Stimulated activated CD8-positive, alpha-beta memory T cell treated with anti-CD3 and anti-CD28 coated beads, Interleukin-15, amount 100 ng/mL, for 24 hours (primary cell): ENCODE data around the gene NEURL1.
"Not testable (repeated sequence)": the region's sequence is repeated elsewhere in the genome, so short reads cannot be mapped to it uniquely, and the experiment has no call there.

ENCODE experiments used
- DNase-seq: peaks from one replicate; pipeline ENCODE4 v3.0.0-alpha.2; 2020; ENCODE audit warnings: low read depth

NEURL1 gene

GRCh38 chr10:103465411-103466179 is 27.9 kb upstream of the NEURL1 start:
- DNase-seq = no peak

DNA sequence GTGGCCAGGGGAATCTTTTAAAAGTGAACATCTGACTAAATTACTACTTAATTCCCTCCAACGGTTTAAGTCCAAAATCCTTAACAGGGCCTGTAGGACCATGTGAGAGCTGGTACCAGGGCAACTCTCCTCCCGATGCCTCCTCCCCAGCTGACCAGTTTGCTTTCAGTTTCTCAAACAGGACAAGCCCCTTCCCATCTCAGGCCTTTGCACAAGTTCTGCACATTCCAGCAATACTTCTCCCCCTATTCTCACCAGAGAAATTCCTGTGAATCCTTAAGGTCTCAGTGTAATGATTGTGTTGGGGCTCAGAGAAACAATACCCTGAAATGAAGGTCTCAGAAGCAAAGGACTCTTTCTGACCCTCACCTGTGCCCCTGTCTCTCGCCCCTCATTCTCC is 26.8 kb upstream of the NEURL1 start:
- no peak for DNase-seq

- DNase-seq = no peak
Measured at GRCh38 chr10:103467406-103467805, 26.1 kb upstream of the NEURL1 start.

DNA sequence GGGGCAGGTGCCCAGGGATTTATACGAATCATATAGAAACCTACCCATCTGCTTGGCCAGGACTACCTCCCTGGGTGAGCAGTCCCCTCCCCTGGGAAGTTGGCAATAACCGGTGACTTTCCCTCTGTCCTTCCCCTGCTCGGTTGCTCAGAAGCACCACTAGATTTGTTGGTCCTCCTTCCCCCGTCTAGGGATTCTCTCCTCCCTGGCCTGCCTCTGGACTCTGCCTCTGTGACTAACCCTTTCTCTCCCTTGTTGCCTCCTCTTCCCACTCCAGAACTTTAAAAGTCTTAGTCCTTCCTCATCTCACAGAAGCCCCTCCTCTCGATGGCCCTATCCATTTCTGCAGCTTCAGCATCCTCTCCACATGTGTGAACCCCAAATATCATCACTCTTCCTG is 24.3 kb upstream of the NEURL1 start:
- DNase-seq = no peak

- DNase-seq = no peak
Measured at GRCh38 chr10:103470761-103471653, 22.5 kb upstream of the NEURL1 start.

GRCh38 chr10:103472005-103472404 is 21.5 kb upstream of the NEURL1 start:
- no peak for DNase-seq

- DNase-seq = no peak
Measured at GRCh38 chr10:103473261-103473671, 20.2 kb upstream of the NEURL1 start.

- DNase-seq = no peak
Measured at GRCh38 chr10:103474077-103474476, 19.4 kb upstream of the NEURL1 start.

DNA sequence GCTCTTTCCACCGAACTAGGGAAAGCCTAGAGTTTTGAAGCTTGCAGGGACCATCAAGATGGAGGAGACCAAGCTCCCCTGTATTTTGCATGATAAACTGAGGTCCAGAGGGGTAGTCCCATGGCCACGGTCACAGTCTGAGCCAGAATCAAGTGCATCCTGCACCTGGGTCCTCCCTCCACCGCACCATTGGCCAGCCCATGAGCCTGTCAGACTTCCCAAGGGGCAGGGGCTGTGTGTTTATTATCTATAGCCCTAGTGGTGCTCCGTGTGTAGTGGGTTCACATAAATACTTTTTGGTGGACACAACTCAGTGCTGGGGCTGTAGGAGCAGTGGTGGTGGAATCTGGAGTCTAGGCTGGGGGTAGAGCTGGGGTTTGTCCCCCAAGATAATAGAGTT is 18.1 kb upstream of the NEURL1 start:
- no peak for DNase-seq

DNA sequence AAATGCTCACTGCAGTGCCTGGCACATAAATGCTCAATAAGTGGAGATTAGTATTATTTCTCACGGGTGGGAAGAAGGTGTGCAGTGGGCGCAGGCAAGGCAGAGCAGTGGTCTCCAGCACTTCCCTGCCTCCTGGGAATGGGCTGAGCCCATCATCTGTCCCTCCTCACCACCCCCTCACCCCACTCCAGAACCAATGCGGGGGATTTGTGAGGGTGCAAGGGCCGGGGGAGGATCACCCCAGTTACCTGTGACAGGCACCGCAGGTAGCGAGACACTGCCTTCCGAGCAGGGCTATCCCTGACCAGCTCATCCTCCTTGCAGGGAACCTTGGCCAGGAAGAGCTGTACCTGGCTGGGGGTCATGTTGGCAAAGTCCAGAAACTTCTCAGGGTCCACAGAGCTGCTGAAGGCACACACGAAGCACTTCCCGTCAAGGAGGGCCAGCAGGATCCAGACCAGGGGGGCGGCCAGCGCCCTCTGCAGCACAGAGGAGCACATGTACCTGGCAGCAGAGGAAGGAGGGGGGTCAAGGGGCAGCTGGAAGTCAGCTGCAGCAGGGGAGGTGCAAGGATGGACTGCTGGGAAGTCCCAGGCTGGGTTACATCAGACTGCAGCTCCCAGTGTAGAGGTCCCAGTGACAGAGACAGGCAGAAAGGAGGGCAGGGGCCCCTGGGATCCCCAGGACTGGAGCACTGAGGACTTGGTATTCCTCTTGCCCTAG is 17.3 kb upstream of the NEURL1 start:
- DNase-seq = no peak

DNA sequence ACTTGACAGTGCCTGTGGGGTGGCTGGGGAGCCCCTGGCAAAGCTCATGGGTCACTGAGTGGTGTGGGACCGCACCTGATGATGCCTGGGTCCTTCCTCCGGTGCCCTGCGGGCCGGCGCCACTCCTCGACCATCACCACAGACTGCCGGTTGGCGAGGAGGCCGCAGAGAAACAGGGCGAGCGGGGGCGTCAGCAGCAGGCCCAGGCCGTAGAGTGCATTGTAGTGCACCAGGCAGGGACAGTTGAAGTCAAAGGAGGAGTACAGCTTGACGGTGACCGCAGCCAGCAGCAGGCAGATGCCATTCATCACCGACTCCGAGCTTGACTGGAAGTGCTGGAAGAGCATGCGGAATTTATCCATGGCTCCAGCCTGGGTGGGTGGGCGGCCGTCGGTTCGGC is 14.8 kb upstream of the NEURL1 start:
- DNase-seq = no peak

- no peak for DNase-seq
Measured at GRCh38 chr10:103479135-103479534, 14.4 kb upstream of the NEURL1 start, which contains the start of gene CALHM3. CALHM3 (minus strand) TSS chr10:103479240; CDS start chr10:103479032, 208 bp downstream.

DNA sequence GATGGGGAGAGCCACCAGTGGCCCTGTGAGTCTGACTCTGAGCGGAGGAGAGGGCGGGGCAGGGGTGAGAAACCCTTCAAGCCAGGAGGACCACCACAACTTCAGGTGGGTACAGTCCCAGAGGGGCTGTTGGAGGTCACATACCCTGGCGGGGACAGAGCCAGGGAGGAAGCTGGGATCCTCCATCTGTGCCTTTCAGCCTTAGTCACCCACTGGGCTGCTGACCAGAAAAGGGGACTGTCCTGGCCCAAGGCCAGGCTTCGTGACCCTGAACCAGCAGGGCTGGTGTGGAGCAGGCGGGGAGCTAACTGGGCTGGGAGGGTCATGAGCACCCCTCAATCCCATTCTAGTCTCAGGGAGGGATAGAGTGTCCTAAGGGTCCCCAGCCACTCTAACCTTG is 13.0 kb upstream of the NEURL1 start:
- no peak for DNase-seq

- no peak for DNase-seq
Measured at GRCh38 chr10:103481974-103482531, 11.5 kb upstream of the NEURL1 start.

- not testable (repeated sequence) for DNase-seq
Measured at GRCh38 chr10:103486635-103487409, 6.7 kb upstream of the NEURL1 start.

- no peak for DNase-seq
Measured at GRCh38 chr10:103487410-103487708, 6.1 kb upstream of the NEURL1 start.

DNA sequence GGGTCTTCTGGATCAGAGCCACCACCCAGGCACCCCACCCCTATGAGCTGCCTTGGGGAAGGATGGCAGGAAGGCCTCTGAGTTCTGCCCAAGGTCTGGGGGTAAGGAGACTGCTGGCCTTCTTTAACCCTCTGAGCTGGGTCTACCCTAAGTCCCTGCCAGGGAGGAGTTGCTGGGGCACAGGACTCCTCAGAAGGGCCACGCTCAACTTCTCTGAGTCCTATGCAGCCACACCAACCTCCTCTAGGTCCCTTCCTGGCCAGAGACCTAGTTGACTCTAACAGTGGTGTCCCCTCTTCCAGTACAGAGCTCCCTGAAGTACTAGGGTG is 2.6 kb upstream of the NEURL1 start:
- DNase-seq = no peak

DNA sequence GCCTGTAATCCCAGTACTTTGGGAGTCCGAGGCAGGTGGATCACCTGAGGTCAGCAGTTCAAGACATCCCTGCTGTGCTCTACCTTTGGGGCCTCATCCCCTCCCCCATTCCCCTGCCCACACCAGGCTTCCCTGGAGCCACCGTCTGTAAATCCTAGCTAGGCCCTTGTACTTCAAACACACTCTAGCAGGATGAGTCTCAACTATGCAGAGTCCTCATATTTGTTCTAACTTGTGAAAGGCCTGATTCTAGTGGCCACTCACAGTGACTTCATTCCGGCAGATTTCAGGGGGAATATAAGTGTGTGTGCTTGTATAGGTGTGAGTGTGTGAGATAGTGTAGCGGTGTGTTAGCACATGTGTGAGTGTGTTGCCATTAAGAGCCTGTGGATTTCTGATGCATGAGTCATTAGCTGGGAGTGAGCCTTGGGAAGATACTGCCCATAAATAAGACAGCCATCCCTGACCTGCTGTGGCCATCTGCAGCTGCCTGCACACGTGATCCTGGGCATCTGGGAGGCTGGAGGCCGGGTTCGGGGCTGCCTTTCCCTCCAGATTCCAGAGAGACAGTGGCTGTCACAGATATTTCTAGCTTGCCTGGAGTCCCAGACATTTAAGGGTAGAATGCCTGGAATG is 1.7 kb upstream of the NEURL1 start:
- DNase-seq = no peak

- no peak for DNase-seq
Measured at GRCh38 chr10:103492655-103493261, 747 bp upstream of the NEURL1 start.

DNA sequence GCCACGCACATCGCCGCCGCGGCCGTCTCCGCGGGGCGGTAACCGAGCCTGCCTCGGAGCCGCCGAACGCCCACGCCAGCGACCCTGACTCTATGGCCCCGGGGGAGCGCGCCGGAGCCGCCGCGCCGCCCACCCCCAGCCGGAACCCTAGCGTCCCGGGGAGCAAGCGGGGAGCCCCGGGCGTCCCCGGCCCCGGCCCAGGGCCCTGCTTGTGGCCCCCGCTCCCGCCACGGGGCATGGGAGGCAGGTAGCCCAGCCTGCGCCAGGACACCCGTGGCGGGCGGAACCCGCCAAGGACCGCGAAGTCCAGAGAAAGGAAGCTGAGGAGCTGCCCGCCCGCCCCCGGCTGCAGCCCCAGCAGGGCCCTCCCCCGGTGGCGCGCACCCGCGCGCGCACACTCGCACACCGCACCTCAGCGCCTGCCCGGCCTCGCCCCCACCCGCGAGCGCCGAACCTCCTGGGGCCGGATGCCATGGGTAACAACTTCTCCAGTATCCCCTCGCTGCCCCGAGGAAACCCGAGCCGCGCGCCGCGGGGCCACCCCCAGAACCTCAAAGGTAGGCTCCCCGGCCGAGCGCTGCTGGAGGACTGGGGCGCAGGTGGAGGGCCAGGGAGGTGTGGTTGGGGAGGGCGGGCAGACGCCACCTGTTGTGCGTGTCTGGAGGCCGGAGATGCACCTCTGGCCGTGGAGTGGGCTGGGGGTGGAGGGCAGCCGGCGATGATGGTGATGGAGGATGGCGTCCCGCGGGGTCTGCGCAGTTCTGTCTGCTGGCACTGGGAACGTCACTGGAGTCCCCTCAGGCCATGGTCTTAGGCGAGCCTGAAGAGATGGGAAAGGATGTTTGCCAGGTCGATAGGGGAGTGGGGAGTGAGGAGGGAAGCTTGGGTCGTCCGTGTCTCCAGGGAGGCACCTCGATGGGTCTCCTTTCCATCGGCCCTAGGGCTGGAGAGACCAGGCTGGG is 692 bp downstream of the NEURL1 start:
- no peak for DNase-seq
